22Rv1 (cell line): ENCODE results near the gene ZNF627.

Source experiments
- CTCF ChIP-seq: fragments of 450-650 bp; IDR thresholded peaks from 2 replicates; pipeline ENCODE4 v1.5.1; 2017; ENCODE audit warnings: mild to moderate bottlenecking
- ZFX ChIP-seq: fragments of 450-650 bp; IDR thresholded peaks from 2 replicates; pipeline ENCODE4 v1.6.1; 2017; ENCODE audit warnings: antibody characterized with exemption, borderline replicate concordance

- TF ChIP-seq CTCF (no peak), ZFX (no peak)
These were observed 15.5 kb upstream of the ZNF627 start for GRCh38 chr19:11581740-11582139.
